B cell (primary cell): Measurements from ENCODE around the gene ZMIZ1. TPM values are rescaled to one million over a fixed set of nuclear protein-coding genes. Genes with fewer than 3 reads are reported as not detected.

ENCODE experiments used
- ATAC-seq: fragments of 200-7000 bp; cut with Tn5 transposase; one replicate; pipeline ENCODE4 v1.10.0; 2021; ENCODE audit warnings: low read depth, mild to moderate bottlenecking, moderate number of reproducible peaks, moderate library complexity
- CTCF ChIA-PET: fragments of 350-600 bp; sonication (Branson Sonifier 250); formaldehyde crosslinking; loops from one replicate; lab custom pipeline; 2021; ENCODE audit warnings: antibody characterized with exemption, inconsistent platforms; lab: Charles Lee
- POLR2A ChIA-PET: fragments of 350-600 bp; sonication (Branson Sonifier 250); formaldehyde crosslinking; loops from one replicate; lab custom pipeline; 2021; ENCODE audit warnings: antibody characterized with exemption; lab: Charles Lee
- DNase-seq: peaks from one replicate; pipeline ENCODE4 v3.0.0; 2013
- H2AFZ ChIP-seq: 2 replicates; pipeline ENCODE4 v1.6.1; 2012; ENCODE audit warnings: mild to moderate bottlenecking, low read depth, low read length; ENCODE audit not compliant: insufficient read depth, poor library complexity, severe bottlenecking
- H3K27ac ChIP-seq, 2 donors: 1 replicate in 1 of 2; 2 replicates in 1 of 2; pipeline ENCODE4 v1.5.1; 2012 to 2013; ENCODE audit warnings: low read length in 2 of 2, mild to moderate bottlenecking in 2 of 2, moderate library complexity in 1 of 2
- H3K27me3 ChIP-seq, 4 experiments: fragments of 200-600 bp in 1 of 4; sonication (generic) in 1 of 4; replicated peaks in 1 of 4; 1 replicate in 2 of 4; 2 replicates in 2 of 4; pipeline versions ENCODE4 v1.6.1 to v1.7.0; 2013 to 2016; ENCODE audit warnings: low read length in 3 of 4, mild to moderate bottlenecking in 2 of 4, mixed read lengths in 1 of 4, moderate library complexity in 1 of 4; ENCODE audit not compliant: insufficient read depth in 4 of 4, control insufficient read depth in 3 of 4; ENCODE audit errors: control extremely low read depth in 1 of 4
- H3K36me3 ChIP-seq, 2 experiments: replicated peaks in 1 of 2; 1 replicate in 1 of 2; 2 replicates in 1 of 2; pipeline versions ENCODE4 v1.6.1 to v1.7.1; 2013; ENCODE audit warnings: low read length in 1 of 2; ENCODE audit not compliant: insufficient read depth in 2 of 2, control insufficient read depth in 1 of 2; ENCODE audit errors: control extremely low read depth in 1 of 2, extremely low read depth in 1 of 2
- H3K4me1 ChIP-seq, 2 donors: fragments of 200-600 bp in 1 of 2; sonication (generic) in 1 of 2; 1 replicate in 1 of 2; 2 replicates in 1 of 2; pipeline versions ENCODE4 v1.5.1 to v1.6.1; 2013 to 2017; ENCODE audit warnings: low read length in 2 of 2; ENCODE audit not compliant: control insufficient read depth in 2 of 2, insufficient read depth in 2 of 2
- H3K4me2 ChIP-seq: replicated peaks from 2 replicates; pipeline ENCODE3; 2012; ENCODE audit warnings: mild to moderate bottlenecking, low read depth, low read length; ENCODE audit not compliant: poor library complexity, severe bottlenecking
- H3K4me3 ChIP-seq, 5 experiments: fragments of 200-600 bp in 1 of 5; sonication (generic) in 1 of 5; 1 replicate in 3 of 5; 2 replicates in 2 of 5; pipeline versions ENCODE4 v1.5.1 to v1.7.0; 2011 to 2016; ENCODE audit warnings: low read length in 4 of 5, mild to moderate bottlenecking in 4 of 5, low read depth in 2 of 5, control low read depth in 1 of 5, moderate library complexity in 1 of 5; ENCODE audit not compliant: insufficient read depth in 1 of 5; ENCODE audit errors: control extremely low read depth in 1 of 5, extremely low read depth in 1 of 5
- H3K79me2 ChIP-seq: fragments of 200-600 bp; sonication (generic); one replicate; pipeline ENCODE4 v1.6.0; 2016; ENCODE audit warnings: low read length; ENCODE audit not compliant: control insufficient read depth, insufficient read depth
- H3K9ac ChIP-seq: fragments of 200-600 bp; sonication (generic); 2 replicates; pipeline ENCODE4 v1.6.1; 2017; ENCODE audit warnings: mild to moderate bottlenecking, low read length, moderate library complexity
- H3K9me3 ChIP-seq, 3 donors: one replicate each; pipeline versions ENCODE4 v1.6.1 to v1.7.1; 2013; ENCODE audit warnings: low read length in 2 of 3; ENCODE audit not compliant: control insufficient read depth in 2 of 3, insufficient read depth in 1 of 3; ENCODE audit errors: control extremely low read depth in 1 of 3
- H4K20me1 ChIP-seq: 2 replicates; pipeline ENCODE4 v1.6.0; 2012; ENCODE audit warnings: mild to moderate bottlenecking, low read length; ENCODE audit not compliant: insufficient read depth, control insufficient read depth, poor library complexity, severe bottlenecking
- H3K27ac Mint-ChIP-seq: one replicate; pipeline ENCODE4 v1.8.0; 2021; ENCODE audit warnings: mixed read lengths
- H3K27me3 Mint-ChIP-seq: one replicate; pipeline ENCODE4 v1.8.0; 2021; ENCODE audit warnings: mixed read lengths
- H3K4me1 Mint-ChIP-seq: one replicate; pipeline ENCODE4 v1.8.0; 2021; ENCODE audit warnings: mixed read lengths
- H3K4me3 Mint-ChIP-seq: one replicate; pipeline ENCODE4 v1.8.0; 2021; ENCODE audit warnings: mixed read lengths
- H3K9me3 Mint-ChIP-seq: one replicate; pipeline ENCODE4 v1.8.0; 2022; ENCODE audit warnings: mixed read lengths; ENCODE audit not compliant: insufficient read depth
- CTCF ChIP-seq: fragments of 200-600 bp; IDR thresholded peaks from one replicate; pipeline ENCODE4 v1.8.0; 2022; ENCODE audit warnings: antibody characterized with exemption, mild to moderate bottlenecking
- EZH2 ChIP-seq: IDR thresholded peaks from 2 replicates; pipeline ENCODE4 v1.6.1; 2012; ENCODE audit warnings: borderline replicate concordance, low read depth, mild to moderate bottlenecking, moderate library complexity, low read length; ENCODE audit not compliant: insufficient read depth, poor library complexity, severe bottlenecking
- WGBS: methylation state at CpG from one replicate; pipeline ENCODE4 v1.1.5; 2013; ENCODE audit warnings: missing lambda C conversion rate; ENCODE audit not compliant: insufficient coverage; 5-methylcytosine and 5-hydroxymethylcytosine counted together
- intact Hi-C: fragments of 100-400 bp; cut with micrococcal nuclease; formaldehyde crosslinking; loops from one replicate; pipeline ENCODE4 v1.10.0; 2022
- polyA plus RNA-seq: library from polyadenylated mRNA; depleted of rRNA; stranded (reverse); fragments of >200 nt; gene quantifications from 2 replicates; pipeline ENCODE4 v1.2.3, GENCODE V29; 2012
- total RNA-seq, 2 donors: library from RNA; stranded (reverse); fragments of 120-200 nt in 1 of 2; gene quantifications; 1 replicate in 1 of 2; 2 replicates in 1 of 2; pipeline versions ENCODE4 v1.2.3 to v1.2.4, GENCODE V29; 2013 to 2022

ZMIZ1 gene
- total and polyA plus RNA-seq, 2 donors (not counting 1 experiment from before 2014, with no cell fraction given) = 14.3 to 64.9 TPM

- POLR2A ChIA-PET = interaction anchor here (1.2 kb wide), 1 partner anchor 11 kb away, joined by 4 read pairs; no protein-coding TSS in a partner anchor
- intact Hi-C loops = loop anchor here (5.0 kb wide), 1 partner anchor 277 kb away; the partner anchor contains the start of gene ZMIZ1
- DNase-seq = no peak
Measured at GRCh38 chr10:79344502-79345195, 275.9 kb downstream of the ZMIZ1 start.

More at GRCh38 chr10:79344502-79345195, 275.9 kb downstream of the ZMIZ1 start:
- Histone ChIP-seq H3K4me2 (no peak overlapping the region), H3K4me1 (peaks cover 14 to 26% of the 10 kb centered on the region in 2 donors), H4K20me1 (peaks cover 10% of the 10 kb centered on the region), H2AFZ (no peak overlapping the region), H3K4me3 (no peak overlapping the region), H3K36me3 (peaks cover 0 to 13% of the 10 kb centered on the region in 2 experiments), H3K9me3 (no peaks in the 10 kb centered on the region), H3K27me3 (no peaks in the 10 kb centered on the region), H3K9ac (no peak overlapping the region), H3K27ac (no peak overlapping the region), H3K79me2 (peaks cover 26% of the 10 kb centered on the region)
- Mint-ChIP-seq H3K4me1 (peaks cover 21% of the 10 kb centered on the region), H3K4me3 (no peak overlapping the region), H3K9me3 (no peaks in the 10 kb centered on the region), H3K27me3 (no peaks in the 10 kb centered on the region), H3K27ac (no peak overlapping the region)
- TF ChIP-seq CTCF (no peak), EZH2 (no peak)
- WGBS = 70% methylated on average over 2 of the region's 3 CpGs
- ATAC-seq = no peak
- CTCF ChIA-PET = interaction anchor here (0.6 to 3.8 kb wide), 9 partner anchors 22 to 149 kb away, joined by 3 to 15 read pairs (median 4); no protein-coding TSS in a partner anchor
